NCI-H1436 (cell line): ENCODE data around the gene PDPK1.
A peak's percentile ranks its signal among the peaks of the same experiment; 100 is the strongest.
"Not testable (repeated sequence)": the region's sequence is repeated elsewhere in the genome, so short reads cannot be mapped to it uniquely, and the experiment has no call there.

Experiments used
- DNase-seq: peaks from one replicate; lab custom pipeline; 2025; lab: John Stamatoyannopoulos, UW

Gene PDPK1

DNA sequence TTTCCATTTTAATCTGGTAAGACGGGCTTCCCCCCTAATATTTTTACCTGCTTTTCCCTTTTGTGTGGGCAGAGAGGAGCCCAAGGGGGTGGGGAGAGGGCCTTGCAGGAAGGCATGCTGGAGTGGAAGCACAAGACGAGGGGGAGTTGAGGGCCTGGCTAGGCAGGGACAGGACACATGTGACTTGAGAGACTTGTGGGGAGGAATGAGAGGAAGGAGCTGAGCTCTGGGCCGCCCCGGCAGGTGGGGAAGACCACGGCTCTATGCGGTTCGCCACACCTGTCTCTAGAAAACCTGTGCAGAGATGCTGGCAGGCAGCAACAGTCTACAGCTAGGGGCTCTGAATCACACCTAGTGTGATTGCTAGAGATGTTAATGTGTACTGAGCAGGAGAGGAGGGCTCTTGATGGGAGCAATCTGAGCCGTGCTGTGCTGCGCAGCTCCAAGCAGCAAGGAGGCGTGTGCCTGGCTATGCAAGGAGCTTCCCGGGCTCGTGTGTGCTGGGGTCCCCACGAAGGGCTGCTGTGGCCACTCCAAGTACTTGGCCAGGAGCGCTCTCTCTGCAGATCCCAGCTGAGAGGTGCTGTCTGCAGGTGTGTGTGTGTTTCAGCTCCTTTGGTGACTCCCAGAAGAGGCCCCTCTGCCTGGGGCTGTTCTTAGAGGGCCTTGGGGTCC, 50.2 kb downstream of the PDPK1 start:
- no peak for DNase-seq

GRCh38 chr16:2591476-2592240, 53.8 kb downstream of the PDPK1 start:
- no peak for DNase-seq

GRCh38 chr16:2592786-2593185, 55.0 kb downstream of the PDPK1 start:
- no peak for DNase-seq

- DNase-seq: no peak
Observed at GRCh38 chr16:2595393-2596205, 57.8 kb downstream of the PDPK1 start.

DNA sequence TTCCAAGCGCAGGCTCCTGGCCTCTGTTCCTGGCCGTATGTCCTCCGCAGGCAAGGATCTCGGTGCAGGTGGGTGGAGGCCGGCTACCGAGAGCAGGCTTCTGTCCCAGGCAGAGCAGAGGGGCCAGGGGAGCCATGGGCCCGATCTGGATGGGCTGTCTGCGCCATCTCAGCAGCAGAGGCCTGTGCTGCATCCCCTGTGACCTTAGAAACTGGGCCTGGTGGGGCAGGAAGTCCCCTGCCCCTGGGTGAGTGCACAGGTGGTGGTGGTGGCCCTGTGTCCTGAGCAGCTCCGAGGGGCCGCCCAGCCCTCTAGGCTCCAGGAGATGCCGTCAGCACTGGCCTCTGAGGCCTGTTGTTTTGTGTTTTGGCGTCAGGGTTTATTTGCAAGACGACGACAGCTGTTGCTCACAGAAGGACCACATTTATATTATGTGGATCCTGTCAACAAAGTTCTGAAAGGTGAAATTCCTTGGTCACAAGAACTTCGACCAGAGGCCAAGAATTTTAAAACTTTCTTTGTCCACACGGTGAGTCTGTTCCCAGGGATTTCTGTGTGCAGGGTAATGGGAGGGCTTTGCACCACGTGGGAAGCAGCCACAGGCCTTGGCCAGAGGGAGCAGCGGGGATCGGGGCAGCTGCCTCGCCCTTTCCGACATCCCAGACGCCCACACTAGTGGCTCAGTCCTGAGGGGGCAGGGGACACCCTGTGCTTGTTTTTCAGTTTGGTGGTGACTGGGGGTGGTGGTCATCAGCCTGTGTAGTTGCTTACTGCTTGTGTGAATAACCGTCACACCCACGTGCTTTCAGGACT, 59.1 kb downstream of the PDPK1 start:
- DNase-seq: no peak

GRCh38 chr16:2597560-2597902, 59.7 kb downstream of the PDPK1 start:
- no peak for DNase-seq

- DNase-seq: no peak
Observed at GRCh38 chr16:2598133-2598641, 60.4 kb downstream of the PDPK1 start.

DNA sequence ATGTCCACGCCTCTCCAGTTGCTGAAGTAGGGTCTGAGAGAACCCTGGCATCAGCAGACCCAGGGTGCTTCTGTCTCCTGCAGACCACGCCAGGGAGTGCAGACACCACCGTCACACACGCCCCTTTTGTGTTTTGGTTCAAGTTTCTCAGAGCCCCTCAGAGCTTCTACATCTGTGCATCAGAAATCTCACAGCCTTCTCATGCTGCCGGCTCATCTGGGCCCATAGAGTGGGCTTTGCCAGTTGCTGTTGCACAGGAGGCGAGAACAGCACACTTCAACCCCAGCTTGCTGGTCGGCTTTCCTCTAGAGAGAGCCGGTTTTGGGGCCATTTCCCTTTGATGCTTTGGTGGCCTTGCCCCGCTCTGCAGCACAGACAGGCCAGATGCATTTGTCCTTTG, 60.9 kb downstream of the PDPK1 start:
- DNase-seq: no peak

- DNase-seq: not testable (repeated sequence)
Observed at GRCh38 chr16:2599165-2599564, 61.3 kb downstream of the PDPK1 start.

DNA sequence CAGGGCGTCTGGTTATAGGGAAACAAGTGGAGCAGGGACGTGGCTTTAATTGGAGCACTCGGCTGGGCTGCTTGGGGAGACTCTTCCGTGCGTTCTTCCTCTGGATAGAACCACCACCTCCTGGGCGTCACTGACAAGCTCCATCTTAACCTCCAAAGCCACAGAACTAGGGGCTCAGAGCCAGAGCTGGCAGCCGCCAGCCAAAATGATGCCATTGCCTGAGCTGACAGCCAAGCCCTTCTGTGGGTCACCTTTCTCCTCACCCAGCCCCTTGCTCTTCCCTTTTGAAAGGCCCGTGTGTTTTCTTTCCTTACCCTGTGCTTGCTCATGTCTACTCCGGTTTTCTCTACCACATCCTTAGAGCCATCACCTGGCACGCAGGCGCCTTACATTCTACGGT, 62.0 kb downstream of the PDPK1 start:
- DNase-seq: not testable (repeated sequence)

GRCh38 chr16:2601301-2602025, 63.6 kb downstream of the PDPK1 start:
- not testable (repeated sequence) for DNase-seq

GRCh38 chr16:2602175-2602574, 64.4 kb downstream of the PDPK1 start:
- not testable (repeated sequence) for DNase-seq

- peak; percentile 86 for DNase-seq
Observed at GRCh38 chr16:2603165-2604015, 65.6 kb downstream of the PDPK1 start.

- not testable (repeated sequence) for DNase-seq
Observed at GRCh38 chr16:2604016-2604369, 66.2 kb downstream of the PDPK1 start.

DNA sequence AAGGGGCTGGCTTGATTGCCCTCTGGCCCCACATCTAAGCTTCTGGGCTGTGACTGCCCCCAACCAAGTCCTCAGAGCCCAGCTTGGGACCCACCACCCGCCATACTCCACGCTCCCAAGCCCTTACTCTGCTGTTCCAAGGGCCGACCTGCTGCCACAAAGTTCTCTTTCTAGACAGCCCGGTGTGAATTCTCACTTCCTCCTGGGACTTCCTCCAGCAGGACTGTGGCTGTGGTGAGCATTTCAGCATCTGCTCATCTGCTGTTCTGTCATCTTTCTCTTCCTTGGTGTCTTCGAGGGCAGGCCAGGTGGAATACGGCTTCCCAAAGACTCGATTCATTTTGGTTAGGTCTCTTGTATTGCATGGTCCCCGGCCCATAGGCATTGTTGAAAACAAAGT, 69.0 kb downstream of the PDPK1 start:
- DNase-seq: not testable (repeated sequence)

DNA sequence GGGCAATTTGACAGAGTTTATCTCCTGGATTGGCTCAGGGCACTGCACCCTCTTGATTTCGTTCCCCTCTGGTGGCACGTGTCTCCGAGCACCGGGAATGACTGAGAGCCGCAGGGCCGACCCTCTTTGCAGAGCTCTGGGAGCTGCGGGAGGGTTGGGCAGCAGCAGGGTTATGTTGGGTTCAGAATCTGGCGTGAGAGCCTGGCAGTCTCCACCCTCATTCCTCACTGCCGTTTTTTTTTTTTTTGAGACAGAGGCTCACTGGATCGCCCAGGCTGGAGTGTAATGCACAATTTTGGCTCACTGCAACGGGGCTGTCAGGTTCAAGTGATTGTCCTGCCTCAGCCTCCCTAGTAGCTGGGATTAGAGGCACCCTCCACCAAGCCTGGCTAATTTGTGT, 71.5 kb downstream of the PDPK1 start:
- not testable (repeated sequence) for DNase-seq

- DNase-seq: no peak
Observed at GRCh38 chr16:2609827-2610470, 72.1 kb downstream of the PDPK1 start.

GRCh38 chr16:2610781-2611498, 73.1 kb downstream of the PDPK1 start:
- DNase-seq: no peak

- no peak for DNase-seq
Observed at GRCh38 chr16:2611499-2611862, 73.7 kb downstream of the PDPK1 start.
